Glutamatergic neuron (in vitro differentiated cells): ENCODE results near the gene CD86. TPM values are rescaled to one million over a fixed set of nuclear protein-coding genes. Genes with fewer than 3 reads are reported as not detected.

Source experiments
- DNase-seq: peaks from one replicate; pipeline ENCODE4 v3.0.0; 2022
- H3K27ac Mint-ChIP-seq: one replicate; pipeline ENCODE4 v1.8.0; 2020; ENCODE audit warnings: mild to moderate bottlenecking, mixed read lengths, inconsistent platforms; ENCODE audit not compliant: unreplicated experiment
- H3K27me3 Mint-ChIP-seq: one replicate; pipeline ENCODE4 v1.8.0; 2020; ENCODE audit warnings: mild to moderate bottlenecking, moderate library complexity, mixed read lengths, inconsistent platforms; ENCODE audit not compliant: unreplicated experiment
- H3K36me3 Mint-ChIP-seq: one replicate; pipeline ENCODE4 v1.8.0; 2020; ENCODE audit warnings: mild to moderate bottlenecking, mixed read lengths, inconsistent platforms; ENCODE audit not compliant: unreplicated experiment
- H3K4me1 Mint-ChIP-seq: one replicate; pipeline ENCODE4 v1.8.0; 2020; ENCODE audit warnings: mild to moderate bottlenecking, low read depth, mixed read lengths, inconsistent platforms; ENCODE audit not compliant: unreplicated experiment
- H3K4me3 Mint-ChIP-seq: one replicate; pipeline ENCODE4 v1.8.0; 2020; ENCODE audit warnings: mild to moderate bottlenecking, mixed read lengths, inconsistent platforms; ENCODE audit not compliant: unreplicated experiment
- H3K9me3 Mint-ChIP-seq: one replicate; pipeline ENCODE4 v1.8.0; 2020; ENCODE audit warnings: mild to moderate bottlenecking, moderate library complexity, mixed read lengths, inconsistent platforms; ENCODE audit not compliant: unreplicated experiment
- total RNA-seq: library from RNA; stranded (reverse); fragmentation: NEBNext Ultra II Directional; extraction: Animal tissue kit (Norgen Biotek cat#: 25700); gene quantifications from one replicate; pipeline ENCODE4 v1.2.1, GENCODE V29; 2021; ENCODE audit not compliant: unreplicated experiment
- TF ChIP-seq, protein P1 (sequence below): fragments of 200-600 bp; sonication (generic); IDR thresholded peaks from one replicate; pipeline ENCODE4 v1.5.0; 2021; ENCODE audit not compliant: partially characterized antibody, unreplicated experiment

CD86 gene
- total RNA-seq, 1 donor from 2014 or later, result not detected

DNA sequence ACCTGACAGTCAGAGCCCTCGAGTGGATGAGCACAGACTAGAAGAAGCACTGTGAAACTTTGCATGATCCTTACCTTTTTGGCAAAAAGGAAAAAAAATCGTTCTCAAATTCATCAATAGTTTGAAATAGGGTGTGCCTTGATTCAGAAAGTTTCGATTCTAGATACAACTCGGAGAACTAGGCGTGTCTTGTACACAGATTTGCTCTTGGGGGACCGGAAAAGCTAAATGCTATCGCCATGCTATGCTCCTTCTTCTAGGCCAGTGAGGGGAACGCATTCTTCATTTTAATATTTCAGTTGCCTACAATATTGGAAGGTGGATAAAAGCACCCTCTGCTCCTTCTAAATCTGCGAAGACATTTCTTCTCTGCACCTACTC lies 25.0 kb downstream of the CD86 start:
- no peak for DNase-seq
- Mint-ChIP-seq H3K4me3 (no peak overlapping the region), H3K27me3 (peaks cover 2% of the 10 kb centered on the region), H3K36me3 (no peaks in the 10 kb centered on the region), H3K4me1 (no peaks in the 10 kb centered on the region), H3K27ac (no peak overlapping the region), H3K9me3 (no peaks in the 10 kb centered on the region)
- TF ChIP-seq, protein P1, sequence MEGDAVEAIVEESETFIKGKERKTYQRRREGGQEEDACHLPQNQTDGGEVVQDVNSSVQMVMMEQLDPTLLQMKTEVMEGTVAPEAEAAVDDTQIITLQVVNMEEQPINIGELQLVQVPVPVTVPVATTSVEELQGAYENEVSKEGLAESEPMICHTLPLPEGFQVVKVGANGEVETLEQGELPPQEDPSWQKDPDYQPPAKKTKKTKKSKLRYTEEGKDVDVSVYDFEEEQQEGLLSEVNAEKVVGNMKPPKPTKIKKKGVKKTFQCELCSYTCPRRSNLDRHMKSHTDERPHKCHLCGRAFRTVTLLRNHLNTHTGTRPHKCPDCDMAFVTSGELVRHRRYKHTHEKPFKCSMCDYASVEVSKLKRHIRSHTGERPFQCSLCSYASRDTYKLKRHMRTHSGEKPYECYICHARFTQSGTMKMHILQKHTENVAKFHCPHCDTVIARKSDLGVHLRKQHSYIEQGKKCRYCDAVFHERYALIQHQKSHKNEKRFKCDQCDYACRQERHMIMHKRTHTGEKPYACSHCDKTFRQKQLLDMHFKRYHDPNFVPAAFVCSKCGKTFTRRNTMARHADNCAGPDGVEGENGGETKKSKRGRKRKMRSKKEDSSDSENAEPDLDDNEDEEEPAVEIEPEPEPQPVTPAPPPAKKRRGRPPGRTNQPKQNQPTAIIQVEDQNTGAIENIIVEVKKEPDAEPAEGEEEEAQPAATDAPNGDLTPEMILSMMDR, result no peak

DNA sequence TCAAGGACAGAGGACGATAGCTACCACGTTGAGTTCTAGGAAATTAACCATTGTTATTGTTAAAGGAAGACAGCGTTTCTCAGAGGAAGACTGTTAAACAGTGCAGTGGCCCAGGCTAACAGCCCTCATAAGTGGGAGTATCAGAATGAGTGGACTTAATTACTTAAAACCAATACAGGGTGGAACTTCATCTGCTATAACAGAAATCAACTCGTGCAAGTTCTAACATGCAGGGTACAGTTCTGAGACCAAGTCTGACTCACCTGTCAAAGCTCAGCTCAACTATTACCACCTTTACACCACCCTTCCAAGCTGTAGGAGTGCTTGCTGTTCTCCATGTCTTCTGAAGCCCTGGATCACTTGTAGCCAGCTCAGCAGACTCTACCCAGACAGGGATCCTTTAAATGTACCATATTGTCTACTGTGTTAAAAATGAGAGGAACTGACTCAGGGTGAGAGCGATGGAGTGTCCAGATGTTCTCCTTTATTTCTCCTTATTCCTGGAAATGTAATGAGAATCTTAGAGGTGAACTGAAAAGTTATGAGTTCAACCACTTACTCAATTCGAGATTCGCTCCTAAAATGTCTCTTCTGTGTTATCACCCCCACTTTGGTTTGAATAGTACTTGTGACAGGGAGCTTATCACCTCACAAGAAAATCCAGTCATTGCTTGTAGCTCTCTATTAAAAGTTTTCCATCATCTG lies 26.5 kb downstream of the CD86 start:
- Mint-ChIP-seq H3K9me3 (no peaks in the 10 kb centered on the region), H3K27ac (no peak overlapping the region), H3K36me3 (no peaks in the 10 kb centered on the region), H3K27me3 (peaks cover 4% of the 10 kb centered on the region), H3K4me1 (no peaks in the 10 kb centered on the region), H3K4me3 (no peak overlapping the region)
- no peak for DNase-seq
- TF ChIP-seq, protein P1, result no peak

DNA sequence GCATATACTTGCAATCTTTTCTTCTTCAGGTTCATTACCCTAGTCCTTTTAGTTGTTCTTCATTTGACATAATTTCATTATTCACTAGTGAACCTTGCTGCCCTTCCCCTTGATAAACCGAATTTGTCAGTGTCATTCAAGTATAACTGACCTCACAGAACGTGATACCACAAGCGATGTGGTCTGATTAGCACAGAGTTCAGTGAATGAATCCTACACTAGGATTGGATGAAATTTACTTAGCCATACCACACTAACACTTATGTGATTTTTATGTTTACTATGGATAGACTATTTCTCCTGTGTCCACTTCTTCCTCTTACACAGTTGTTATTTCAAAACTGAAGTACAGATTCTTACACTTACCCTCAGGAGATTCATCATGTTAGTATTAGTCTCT lies 27.2 kb downstream of the CD86 start:
- Mint-ChIP-seq H3K4me3 (no peak overlapping the region), H3K9me3 (no peaks in the 10 kb centered on the region), H3K36me3 (no peaks in the 10 kb centered on the region)

DNA sequence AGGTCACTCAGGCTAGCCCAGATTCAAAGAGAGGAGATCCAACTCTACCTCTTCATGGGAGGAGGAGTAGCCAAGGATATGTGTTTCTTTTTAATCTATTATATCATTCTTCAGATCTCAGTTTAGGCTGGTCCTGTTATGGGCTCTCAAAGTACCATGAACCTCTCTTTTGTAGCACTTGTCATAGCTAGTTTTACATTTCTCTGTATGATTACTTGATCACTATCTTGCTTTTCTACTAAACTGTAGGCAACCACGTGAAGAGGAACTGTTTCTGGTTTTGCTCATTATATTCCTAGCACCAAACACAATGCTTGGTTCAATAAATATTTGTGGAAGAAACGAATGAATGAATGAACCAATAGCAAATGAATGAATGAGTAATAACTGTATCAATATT lies 29.6 kb downstream of the CD86 start:
- Mint-ChIP-seq H3K9me3 (no peaks in the 10 kb centered on the region), H3K36me3 (no peaks in the 10 kb centered on the region), H3K27ac (no peak overlapping the region), H3K4me1 (no peaks in the 10 kb centered on the region), H3K27me3 (peaks cover 1% of the 10 kb centered on the region), H3K4me3 (no peak overlapping the region)
- TF ChIP-seq, protein P1, result no peak
- DNase-seq, result no peak

More for the DNA sequence above, 27.2 kb downstream of the CD86 start:
- DNase-seq, result no peak
- H3K27ac Mint-ChIP-seq, result no peak overlapping the region
- TF ChIP-seq, protein P1, result no peak
- H3K27me3 Mint-ChIP-seq, result peaks cover 4% of the 10 kb centered on the region
- H3K4me1 Mint-ChIP-seq, result no peaks in the 10 kb centered on the region

DNA sequence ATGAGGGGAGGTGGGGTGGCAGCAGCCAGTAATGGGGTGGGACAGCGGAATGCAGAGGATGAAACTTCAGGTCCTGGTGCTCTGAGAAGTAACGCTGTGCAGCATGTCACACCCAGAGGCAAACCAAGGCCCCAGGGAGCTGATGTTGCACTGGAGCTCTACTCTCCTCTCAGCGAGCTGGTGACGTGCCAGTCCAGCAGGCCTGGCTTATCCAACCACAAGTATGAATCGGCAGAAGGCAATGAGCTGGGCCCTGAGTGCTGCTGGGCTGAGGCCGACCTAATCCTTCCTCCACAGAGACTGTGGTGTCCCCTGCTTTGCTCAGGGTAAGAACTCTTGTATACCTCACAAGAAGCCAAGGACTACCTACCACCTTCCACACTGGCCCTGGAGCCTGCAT lies 30.5 kb downstream of the CD86 start:
- no peak for DNase-seq
- H3K36me3 Mint-ChIP-seq, result no peaks in the 10 kb centered on the region
- no peak overlapping the region for H3K27ac Mint-ChIP-seq
- H3K27me3 Mint-ChIP-seq, result peaks cover 1% of the 10 kb centered on the region
- no peak overlapping the region for H3K4me3 Mint-ChIP-seq
- TF ChIP-seq, protein P1, result no peak
- no peaks in the 10 kb centered on the region for H3K9me3 Mint-ChIP-seq
- H3K4me1 Mint-ChIP-seq, result no peaks in the 10 kb centered on the region
